ENCODE measurements around the gene ABCA7. TPM values are rescaled to one million over a fixed set of nuclear protein-coding genes. Genes with fewer than 3 reads are reported as not detected.

ABCA7 gene
- total RNA-seq, 2 experiments from 2014 or later: 114 to 118 TPM

DNA sequence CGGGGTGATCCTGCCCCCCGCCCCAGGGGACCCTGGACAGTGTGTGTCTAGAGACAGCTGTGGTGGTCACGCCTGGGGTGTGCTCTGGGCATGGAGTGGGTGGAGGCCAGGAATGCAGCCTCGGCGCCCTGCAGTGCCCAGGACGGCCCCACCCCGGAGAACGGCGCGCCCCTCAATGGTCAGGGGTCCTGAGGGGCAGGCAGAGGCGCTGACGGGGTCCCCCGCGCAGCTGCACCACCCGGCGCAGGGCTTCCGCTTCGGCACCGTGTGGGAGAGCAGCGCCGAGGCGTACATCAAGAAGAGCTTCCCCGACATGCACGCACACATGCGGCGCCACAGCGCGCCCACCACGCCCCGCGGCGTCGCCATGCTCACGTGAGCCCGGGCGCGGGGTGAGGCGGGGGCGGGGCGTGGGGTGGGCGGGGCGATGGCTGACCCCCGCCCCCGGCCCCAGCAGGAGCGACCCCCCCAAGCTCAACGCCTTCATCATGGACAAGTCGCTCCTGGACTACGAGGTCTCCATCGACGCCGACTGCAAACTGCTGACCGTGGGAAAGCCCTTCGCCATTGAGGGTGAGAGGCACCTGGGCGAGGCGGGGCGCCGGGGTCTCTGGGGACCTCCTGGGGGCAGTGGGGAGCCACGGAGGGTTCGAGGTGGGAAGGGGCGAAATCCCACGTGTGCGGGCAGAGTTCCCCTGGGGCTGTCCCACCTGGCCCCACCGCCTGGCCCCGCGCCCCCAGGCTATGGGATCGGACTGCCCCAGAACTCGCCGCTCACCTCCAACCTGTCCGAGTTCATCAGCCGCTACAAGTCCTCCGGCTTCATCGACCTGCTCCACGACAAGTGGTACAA is 32.3 kb upstream of the ABCA7 start:
- intact Hi-C loops (cut with DNase I, micrococcal nuclease): no loop called here
- ATAC-seq (ENCODE audit: poor library complexity) (no peak), DNase-seq (no peak)
- Histone ChIP-seq H3K4me1 (ENCODE audit: insufficient read depth, low read length) (no peaks in the 10 kb centered on the region), H3K27ac (ENCODE audit: low read depth in 1 of 2, low read length in 2 of 2) (no peak overlapping the region), H3K9me3 (ENCODE audit: control insufficient read depth in 1 of 2, insufficient read depth in 1 of 2, low read length in 2 of 2) (peaks cover 0 to 4% of the 10 kb centered on the region in 2 experiments), H3K4me3 (ENCODE audit: low read length) (no peak overlapping the region), H3K27me3 (ENCODE audit: control insufficient read depth in 1 of 2, insufficient read depth in 2 of 2, low read length in 2 of 2) (no peaks in the 10 kb centered on the region), H3K36me3 (ENCODE audit: insufficient read depth, low read length) (peaks cover 22% of the 10 kb centered on the region)
- H3K27me3 Mint-ChIP-seq: no peaks in the 10 kb centered on the region
- TF ChIP-seq, protein P1, sequence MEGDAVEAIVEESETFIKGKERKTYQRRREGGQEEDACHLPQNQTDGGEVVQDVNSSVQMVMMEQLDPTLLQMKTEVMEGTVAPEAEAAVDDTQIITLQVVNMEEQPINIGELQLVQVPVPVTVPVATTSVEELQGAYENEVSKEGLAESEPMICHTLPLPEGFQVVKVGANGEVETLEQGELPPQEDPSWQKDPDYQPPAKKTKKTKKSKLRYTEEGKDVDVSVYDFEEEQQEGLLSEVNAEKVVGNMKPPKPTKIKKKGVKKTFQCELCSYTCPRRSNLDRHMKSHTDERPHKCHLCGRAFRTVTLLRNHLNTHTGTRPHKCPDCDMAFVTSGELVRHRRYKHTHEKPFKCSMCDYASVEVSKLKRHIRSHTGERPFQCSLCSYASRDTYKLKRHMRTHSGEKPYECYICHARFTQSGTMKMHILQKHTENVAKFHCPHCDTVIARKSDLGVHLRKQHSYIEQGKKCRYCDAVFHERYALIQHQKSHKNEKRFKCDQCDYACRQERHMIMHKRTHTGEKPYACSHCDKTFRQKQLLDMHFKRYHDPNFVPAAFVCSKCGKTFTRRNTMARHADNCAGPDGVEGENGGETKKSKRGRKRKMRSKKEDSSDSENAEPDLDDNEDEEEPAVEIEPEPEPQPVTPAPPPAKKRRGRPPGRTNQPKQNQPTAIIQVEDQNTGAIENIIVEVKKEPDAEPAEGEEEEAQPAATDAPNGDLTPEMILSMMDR (IDR thresholded peaks at IDR 0.05): no peak
- H3K36me3 Mint-ChIP-seq (ENCODE audit: low read depth): no peaks in the 10 kb centered on the region
- no peak overlapping the region for H3K4me3 Mint-ChIP-seq
- POLR2A ChIA-PET: interaction anchor here (1.2 kb wide), 1 partner anchor 24 kb away, joined by 4 read pairs; the partner anchor contains the start of gene WDR18
- CTCF ChIA-PET: no interaction called here
- no peaks in the 10 kb centered on the region for H3K9me3 Mint-ChIP-seq
- H3K4me1 Mint-ChIP-seq (ENCODE audit: low read depth): no peaks in the 10 kb centered on the region
- H3K27ac Mint-ChIP-seq: no peak overlapping the region

DNA sequence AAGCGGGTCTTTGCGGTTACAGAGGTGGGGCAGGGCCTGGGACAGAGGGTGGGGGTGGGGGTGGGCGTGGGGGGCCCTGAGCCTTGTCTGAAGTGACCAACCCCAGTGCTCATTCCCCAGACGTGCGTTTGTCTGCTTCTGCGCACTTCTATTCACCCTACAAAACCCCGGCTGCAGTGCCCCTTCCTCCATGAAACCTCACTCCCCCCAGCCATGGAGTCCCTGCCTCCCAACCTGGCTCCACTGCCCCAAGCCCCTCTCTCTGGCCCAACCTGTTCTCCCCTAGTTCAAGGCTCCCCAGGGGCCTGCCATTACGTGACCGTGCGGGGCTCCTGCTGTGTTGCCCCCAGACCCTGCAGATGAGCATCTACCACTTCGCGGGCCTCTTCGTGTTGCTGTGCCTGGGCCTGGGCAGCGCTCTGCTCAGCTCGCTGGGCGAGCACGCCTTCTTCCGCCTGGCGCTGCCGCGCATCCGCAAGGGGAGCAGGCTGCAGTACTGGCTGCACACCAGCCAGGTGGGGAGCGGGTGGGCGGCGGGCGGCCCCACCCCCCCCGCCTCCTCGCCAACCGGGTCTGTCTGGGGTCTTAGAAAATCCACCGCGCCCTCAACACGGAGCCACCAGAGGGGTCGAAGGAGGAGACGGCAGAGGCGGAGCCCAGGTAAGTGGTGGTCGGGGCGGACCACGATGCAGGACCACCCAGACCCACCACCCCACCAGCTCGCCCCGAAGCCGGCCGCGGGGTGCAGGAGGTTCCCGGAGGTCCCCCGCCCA is 31.5 kb upstream of the ABCA7 start:
- TF ChIP-seq, protein P1 (IDR thresholded peaks at IDR 0.05): no peak
- DNase-seq (no peak), ATAC-seq (ENCODE audit: poor library complexity) (no peak)
- no peaks in the 10 kb centered on the region for H3K9me3 Mint-ChIP-seq
- Histone ChIP-seq H3K4me3 (ENCODE audit: low read length) (no peak overlapping the region), H3K27ac (ENCODE audit: low read depth in 1 of 2, low read length in 2 of 2) (no peak overlapping the region), H3K4me1 (ENCODE audit: insufficient read depth, low read length) (peaks cover 2% of the 10 kb centered on the region), H3K36me3 (ENCODE audit: insufficient read depth, low read length) (peaks cover 30% of the 10 kb centered on the region), H3K9me3 (ENCODE audit: control insufficient read depth in 1 of 2, insufficient read depth in 1 of 2, low read length in 2 of 2) (peaks cover 0 to 4% of the 10 kb centered on the region in 2 experiments), H3K27me3 (ENCODE audit: control insufficient read depth in 1 of 2, insufficient read depth in 2 of 2, low read length in 2 of 2) (no peaks in the 10 kb centered on the region)
- ChIA-PET POLR2A (no interaction called here), CTCF (no interaction called here)
- H3K4me3 Mint-ChIP-seq: no peak overlapping the region
- H3K27ac Mint-ChIP-seq: no peak overlapping the region
- H3K4me1 Mint-ChIP-seq (ENCODE audit: low read depth): no peaks in the 10 kb centered on the region
- H3K36me3 Mint-ChIP-seq (ENCODE audit: low read depth): peaks cover 1% of the 10 kb centered on the region
- intact Hi-C loops (cut with DNase I, micrococcal nuclease): no loop called here
- no peaks in the 10 kb centered on the region for H3K27me3 Mint-ChIP-seq

DNA sequence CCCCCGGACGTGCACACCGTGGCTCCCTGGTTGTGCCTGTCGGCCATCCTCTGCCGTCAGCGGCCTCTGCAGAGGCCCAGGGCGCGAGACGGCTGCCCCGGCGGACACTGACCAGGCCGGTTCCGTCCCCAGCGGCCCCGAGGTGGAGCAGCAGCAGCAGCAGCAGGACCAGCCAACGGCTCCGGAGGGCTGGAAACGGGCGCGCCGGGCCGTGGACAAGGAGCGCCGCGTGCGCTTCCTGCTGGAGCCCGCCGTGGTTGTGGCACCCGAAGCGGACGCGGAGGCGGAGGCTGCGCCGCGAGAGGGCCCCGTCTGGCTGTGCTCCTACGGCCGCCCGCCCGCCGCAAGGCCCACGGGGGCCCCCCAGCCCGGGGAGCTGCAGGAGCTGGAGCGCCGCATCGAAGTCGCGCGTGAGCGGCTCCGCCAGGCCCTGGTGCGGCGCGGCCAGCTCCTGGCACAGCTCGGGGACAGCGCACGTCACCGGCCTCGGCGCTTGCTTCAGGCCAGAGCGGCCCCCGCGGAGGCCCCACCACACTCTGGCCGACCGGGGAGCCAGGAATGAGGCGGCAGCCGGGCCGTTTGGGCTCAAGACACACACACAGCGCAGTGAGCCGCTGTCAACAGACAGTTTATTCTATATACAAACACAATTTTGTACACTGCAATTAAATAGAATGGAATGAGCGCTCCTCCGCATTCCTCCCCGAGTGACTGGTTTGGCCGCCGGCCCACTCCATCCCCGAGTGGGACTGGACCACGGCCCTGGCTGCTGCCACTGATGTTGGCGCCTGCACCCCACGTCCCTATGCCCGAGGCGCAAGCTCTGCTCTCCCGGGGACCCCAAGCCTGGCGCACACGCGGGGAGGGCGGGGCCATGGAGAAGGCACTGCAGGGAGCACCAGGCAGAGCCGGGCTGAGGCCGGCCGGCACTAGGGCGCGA is 30.6 kb upstream of the ABCA7 start:
- Mint-ChIP-seq H3K4me1 (ENCODE audit: low read depth) (no peaks in the 10 kb centered on the region), H3K9me3 (no peaks in the 10 kb centered on the region), H3K4me3 (no peak overlapping the region), H3K36me3 (ENCODE audit: low read depth) (peaks cover 10% of the 10 kb centered on the region), H3K27ac (no peak overlapping the region), H3K27me3 (no peaks in the 10 kb centered on the region)
- H3K27me3 ChIP-seq (ENCODE audit: control insufficient read depth in 1 of 2, insufficient read depth in 2 of 2, low read length in 2 of 2): no peaks in the 10 kb centered on the region
- peaks cover 38% of the 10 kb centered on the region for H3K36me3 ChIP-seq (ENCODE audit: insufficient read depth, low read length)
- ATAC-seq (ENCODE audit: poor library complexity) (no peak), DNase-seq (no peak)
- CTCF ChIA-PET: no interaction called here
- peaks cover 0 to 4% of the 10 kb centered on the region in 2 experiments for H3K9me3 ChIP-seq (ENCODE audit: control insufficient read depth in 1 of 2, insufficient read depth in 1 of 2, low read length in 2 of 2)
- intact Hi-C loops (cut with DNase I, micrococcal nuclease): no loop called here
- H3K27ac ChIP-seq (ENCODE audit: low read depth in 1 of 2, low read length in 2 of 2): no peak overlapping the region
- TF ChIP-seq, protein P1 (IDR thresholded peaks at IDR 0.05): no peak
- POLR2A ChIA-PET: no interaction called here
- peaks cover 2% of the 10 kb centered on the region for H3K4me1 ChIP-seq (ENCODE audit: insufficient read depth, low read length)
- H3K4me3 ChIP-seq (ENCODE audit: low read length): no peak overlapping the region

Data from CD4-positive, alpha-beta T cell (primary cell).